Measurements from ENCODE around the gene LHPP. TPM values are rescaled to one million over a fixed set of nuclear protein-coding genes. Genes with fewer than 3 reads are reported as not detected.

Gene LHPP
- total RNA-seq, 1 donor from 2014 or later, result 24.5 TPM

DNA sequence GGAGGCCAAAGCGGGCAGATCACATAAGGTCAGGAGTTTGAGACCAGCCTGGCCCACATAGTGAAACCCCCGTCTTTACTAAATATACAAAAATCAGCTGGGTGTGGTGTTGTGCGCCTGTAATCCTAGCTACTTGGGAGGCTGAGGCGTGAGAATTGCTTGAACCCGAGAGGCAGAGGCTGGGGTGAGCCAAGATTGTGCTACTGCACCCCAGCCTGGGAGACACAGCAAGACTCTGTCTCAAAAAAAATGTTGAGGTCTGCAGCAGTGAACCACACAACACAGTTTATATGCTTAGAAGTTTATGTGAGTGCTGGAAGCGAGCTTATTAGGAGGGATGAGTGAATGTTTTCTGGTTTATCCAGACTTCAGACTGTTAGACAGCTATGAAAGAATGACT lies 10.4 kb downstream of the LHPP start:
- Mint-ChIP-seq H3K4me1 (peaks cover 24% of the 10 kb centered on the region), H3K27ac (no peak overlapping the region)

DNA sequence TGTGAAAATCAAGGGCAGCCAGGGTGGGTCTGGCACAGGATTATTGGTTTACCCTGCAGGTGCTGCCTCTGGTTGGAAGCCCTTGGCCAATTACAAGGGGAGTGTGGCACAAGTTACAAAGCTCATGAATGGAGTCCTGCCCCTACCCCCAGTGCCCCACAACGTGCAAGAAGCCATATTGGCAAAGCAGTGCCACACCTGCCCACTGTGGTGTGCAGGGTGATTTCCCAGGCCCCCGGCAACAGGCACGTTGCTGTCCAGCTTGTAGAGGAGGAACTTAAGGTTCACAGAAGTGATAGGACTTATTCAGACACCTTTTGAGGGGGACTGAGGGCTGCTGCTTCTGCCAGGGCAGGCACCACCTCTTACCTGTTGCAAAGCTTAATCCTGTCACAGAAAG lies 11.4 kb downstream of the LHPP start:
- no peak overlapping the region for H3K4me2 ChIP-seq
- DNase-seq (ENCODE audit: low spot score), result no peak
- H4K20me1 ChIP-seq (ENCODE audit: low read depth), result peaks cover 31% of the 10 kb centered on the region
- H3K9me3 ChIP-seq (ENCODE audit: low read depth), result no peaks in the 10 kb centered on the region
- no peak overlapping the region for H3K27ac Mint-ChIP-seq
- H2AFZ ChIP-seq (replicated peaks), result no peak overlapping the region
- H3K27me3 ChIP-seq, result no peaks in the 10 kb centered on the region
- no peaks in the 10 kb centered on the region for H3K36me3 Mint-ChIP-seq
- H3K27ac ChIP-seq, result no peak overlapping the region
- H3F3A ChIP-seq (ENCODE audit: low read depth), result peaks cover 38% of the 10 kb centered on the region
- no peaks in the 10 kb centered on the region for H3K79me2 ChIP-seq (ENCODE audit: low read depth)
- no peaks in the 10 kb centered on the region for H3K9me3 Mint-ChIP-seq
- H3K4me3 Mint-ChIP-seq, result no peak overlapping the region
- no peak overlapping the region for H3K9ac ChIP-seq
- H3K4me3 ChIP-seq, result no peak overlapping the region
- no peak for TF ChIP-seq EZH2phosphoT487 (IDR thresholded peaks at IDR 0.05)
- TF ChIP-seq EZH2 (IDR thresholded peaks at IDR 0.05), result no peak
- TF ChIP-seq CTCF (IDR thresholded peaks at IDR 0.05), result no peak
- H3K36me3 ChIP-seq, result no peaks in the 10 kb centered on the region
- peaks cover 29% of the 10 kb centered on the region for H3K4me1 ChIP-seq
- peaks cover 12% of the 10 kb centered on the region for H3K27me3 Mint-ChIP-seq (ENCODE audit: insufficient read depth, low read depth)
- H3K4me1 Mint-ChIP-seq, result peaks cover 23% of the 10 kb centered on the region

More for the DNA sequence above, 10.4 kb downstream of the LHPP start:
- Mint-ChIP-seq H3K4me3 (no peak overlapping the region), H3K27me3 (ENCODE audit: insufficient read depth, low read depth) (peaks cover 16% of the 10 kb centered on the region), H3K9me3 (no peaks in the 10 kb centered on the region), H3K36me3 (no peaks in the 10 kb centered on the region)
- no peak for TF ChIP-seq CTCF (IDR thresholded peaks at IDR 0.05)
- no peak for TF ChIP-seq EZH2 (IDR thresholded peaks at IDR 0.05)
- TF ChIP-seq EZH2phosphoT487 (IDR thresholded peaks at IDR 0.05), result no peak
- no peak overlapping the region for H2AFZ ChIP-seq (replicated peaks)
- DNase-seq (ENCODE audit: low spot score), result no peak
- peaks cover 26% of the 10 kb centered on the region for H4K20me1 ChIP-seq (ENCODE audit: low read depth)
- no peak overlapping the region for H3K4me2 ChIP-seq
- no peaks in the 10 kb centered on the region for H3K27me3 ChIP-seq
- peaks cover 20% of the 10 kb centered on the region for H3K4me1 ChIP-seq
- no peaks in the 10 kb centered on the region for H3K9me3 ChIP-seq (ENCODE audit: low read depth)
- no peak overlapping the region for H3K4me3 ChIP-seq
- no peaks in the 10 kb centered on the region for H3K36me3 ChIP-seq
- H3F3A ChIP-seq (ENCODE audit: low read depth), result peaks cover 38% of the 10 kb centered on the region
- no peaks in the 10 kb centered on the region for H3K79me2 ChIP-seq (ENCODE audit: low read depth)
- no peak overlapping the region for H3K9ac ChIP-seq
- peak overlapping the region; percentile 37 for H3K27ac ChIP-seq

DNA sequence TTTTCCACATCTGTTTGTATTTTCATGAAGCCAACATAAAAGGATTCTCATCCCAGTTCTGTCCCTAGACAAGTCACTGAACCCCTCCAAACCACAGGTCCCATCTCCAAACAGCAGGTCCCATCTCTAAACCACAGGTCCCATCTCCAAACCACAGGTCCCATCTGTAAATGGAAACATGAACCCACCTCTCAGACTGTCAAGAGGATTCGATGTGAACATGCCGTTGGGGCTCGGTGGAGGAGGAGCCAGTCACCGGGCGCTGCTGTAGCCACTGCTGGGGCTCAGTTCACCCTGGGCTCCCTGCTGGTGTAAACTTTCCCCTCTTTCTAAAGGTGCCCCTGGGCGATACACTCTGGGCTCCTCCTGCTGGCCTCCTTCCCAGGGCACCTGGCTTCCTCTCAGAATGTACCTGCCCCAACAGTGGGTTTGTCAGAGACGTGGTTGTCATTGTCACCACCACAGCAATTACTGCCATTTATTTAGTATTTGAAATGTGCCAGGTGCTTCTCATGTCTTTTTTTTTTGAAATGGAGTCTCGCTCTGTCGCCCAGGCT lies 13.0 kb downstream of the LHPP start:
- Histone ChIP-seq H3K4me3 (no peak overlapping the region), H3K4me2 (no peak overlapping the region), H4K20me1 (ENCODE audit: low read depth) (peaks cover 28% of the 10 kb centered on the region), H3K9ac (no peak overlapping the region), H3K27me3 (no peaks in the 10 kb centered on the region), H3K9me3 (ENCODE audit: low read depth) (no peaks in the 10 kb centered on the region), H3K36me3 (no peaks in the 10 kb centered on the region), H3K79me2 (ENCODE audit: low read depth) (no peaks in the 10 kb centered on the region), H3F3A (ENCODE audit: low read depth) (peaks cover 34% of the 10 kb centered on the region), H2AFZ (replicated peaks) (no peak overlapping the region), H3K4me1 (peaks cover 25% of the 10 kb centered on the region), H3K27ac (no peak overlapping the region)
- H3K27me3 Mint-ChIP-seq (ENCODE audit: insufficient read depth, low read depth), result peaks cover 14% of the 10 kb centered on the region
- no peaks in the 10 kb centered on the region for H3K36me3 Mint-ChIP-seq
- no peaks in the 10 kb centered on the region for H3K9me3 Mint-ChIP-seq
- no peak overlapping the region for H3K27ac Mint-ChIP-seq
- no peak overlapping the region for H3K4me3 Mint-ChIP-seq
- peaks cover 19% of the 10 kb centered on the region for H3K4me1 Mint-ChIP-seq
- DNase-seq (ENCODE audit: low spot score), result no peak
- no peak for TF ChIP-seq CTCF (IDR thresholded peaks at IDR 0.05)
- no peak for TF ChIP-seq EZH2phosphoT487 (IDR thresholded peaks at IDR 0.05)
- TF ChIP-seq EZH2 (IDR thresholded peaks at IDR 0.05), result no peak

All from neural progenitor cell (in vitro differentiated cells).